SU-DHL-6 (cell line): ENCODE results near the gene CCDC85A.

Source experiments
- EZH2phosphoT487 ChIP-seq: fragments of 200-600 bp; sonication (generic), shearing (Covaris generic); conservative IDR thresholded peaks from 2 replicates; pipeline ENCODE4 v1.6.1; 2018; ENCODE audit warnings: mild to moderate bottlenecking, antibody characterized with exemption, low read length, moderate library complexity, mixed read lengths
- TF ChIP-seq, protein P1 (sequence below): fragments of 200-600 bp; sonication (generic); IDR thresholded peaks from one replicate; pipeline ENCODE4 v1.5.1; 2017; ENCODE audit warnings: antibody characterized with exemption, mild to moderate bottlenecking, low read length, moderate library complexity; ENCODE audit not compliant: insufficient read depth, poor library complexity, severe bottlenecking

DNA sequence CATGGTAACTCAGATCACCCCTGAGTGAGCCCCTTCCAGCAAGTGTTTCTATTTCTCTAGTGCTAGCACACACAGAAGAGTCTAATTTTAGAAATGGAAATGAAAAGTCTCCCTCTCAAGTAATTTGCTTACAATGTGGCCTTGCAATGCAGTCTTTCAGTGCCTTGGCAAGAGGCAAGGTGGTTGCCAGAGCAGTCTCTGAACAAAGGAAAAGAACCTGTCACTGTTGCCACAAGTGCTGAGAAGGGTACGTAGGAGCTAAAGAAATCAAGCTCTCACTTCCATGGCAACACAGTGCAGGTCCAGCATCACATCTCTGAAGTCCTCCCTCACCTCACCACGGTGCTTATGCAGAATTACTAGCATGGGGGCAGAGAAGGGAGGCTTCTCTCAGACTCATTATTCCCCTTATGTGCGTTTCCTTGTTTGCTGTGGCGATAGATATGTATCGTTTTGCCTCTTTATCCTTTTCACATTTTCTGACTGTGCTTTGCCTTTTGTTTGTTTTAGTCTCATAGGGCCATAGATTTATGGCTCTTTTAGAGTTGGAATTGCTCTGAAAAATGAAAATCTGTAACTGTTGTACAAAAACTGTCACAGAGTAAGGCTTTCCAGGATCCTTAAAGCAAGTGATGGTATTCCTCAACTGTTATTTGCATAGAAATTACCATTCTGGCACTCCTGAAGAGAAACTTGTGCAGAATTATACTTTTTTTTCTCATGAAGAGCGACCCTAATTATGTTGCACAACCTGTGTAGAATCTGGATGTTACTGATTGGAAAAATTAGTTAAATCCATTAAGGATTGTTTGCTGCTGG, 164.8 kb downstream of the CCDC85A start:
- TF ChIP-seq, protein P1, sequence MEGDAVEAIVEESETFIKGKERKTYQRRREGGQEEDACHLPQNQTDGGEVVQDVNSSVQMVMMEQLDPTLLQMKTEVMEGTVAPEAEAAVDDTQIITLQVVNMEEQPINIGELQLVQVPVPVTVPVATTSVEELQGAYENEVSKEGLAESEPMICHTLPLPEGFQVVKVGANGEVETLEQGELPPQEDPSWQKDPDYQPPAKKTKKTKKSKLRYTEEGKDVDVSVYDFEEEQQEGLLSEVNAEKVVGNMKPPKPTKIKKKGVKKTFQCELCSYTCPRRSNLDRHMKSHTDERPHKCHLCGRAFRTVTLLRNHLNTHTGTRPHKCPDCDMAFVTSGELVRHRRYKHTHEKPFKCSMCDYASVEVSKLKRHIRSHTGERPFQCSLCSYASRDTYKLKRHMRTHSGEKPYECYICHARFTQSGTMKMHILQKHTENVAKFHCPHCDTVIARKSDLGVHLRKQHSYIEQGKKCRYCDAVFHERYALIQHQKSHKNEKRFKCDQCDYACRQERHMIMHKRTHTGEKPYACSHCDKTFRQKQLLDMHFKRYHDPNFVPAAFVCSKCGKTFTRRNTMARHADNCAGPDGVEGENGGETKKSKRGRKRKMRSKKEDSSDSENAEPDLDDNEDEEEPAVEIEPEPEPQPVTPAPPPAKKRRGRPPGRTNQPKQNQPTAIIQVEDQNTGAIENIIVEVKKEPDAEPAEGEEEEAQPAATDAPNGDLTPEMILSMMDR, result no peak
- no peak for TF ChIP-seq EZH2phosphoT487
